Inflammatory macrophage treated with lipopolysaccharide for 1 hour (primary cell): Measurements from ENCODE around the gene GPR158.

Experiments used
- DNase-seq, 2 donors: peaks; one replicate each; pipeline ENCODE4 v3.0.0-alpha.2; 2020 to 2022

Gene GPR158

GRCh38 chr10:25209618-25210017 lies 34.8 kb downstream of the GPR158 start:
- no peak for DNase-seq

- no peak for DNase-seq
These were observed 35.5 kb downstream of the GPR158 start for GRCh38 chr10:25210265-25210664.

GRCh38 chr10:25220156-25220555 lies 45.4 kb downstream of the GPR158 start:
- no peak for DNase-seq

- no peak for DNase-seq
These were observed 47.4 kb downstream of the GPR158 start for GRCh38 chr10:25222085-25222660.

GRCh38 chr10:25226775-25227682 lies 52.2 kb downstream of the GPR158 start:
- peak; percentile 3 to 10 for DNase-seq

GRCh38 chr10:25231751-25232150 lies 57.0 kb downstream of the GPR158 start:
- no peak for DNase-seq

- no peak for DNase-seq
These were observed 57.4 kb downstream of the GPR158 start for GRCh38 chr10:25232204-25232603.

- DNase-seq, result no peak
These were observed 70.4 kb downstream of the GPR158 start for GRCh38 chr10:25245165-25245564.

GRCh38 chr10:25257646-25258045 lies 82.8 kb downstream of the GPR158 start:
- DNase-seq, result no peak

GRCh38 chr10:25261110-25261509 lies 86.3 kb downstream of the GPR158 start:
- DNase-seq, result no peak

- no peak for DNase-seq
These were observed 86.8 kb downstream of the GPR158 start for GRCh38 chr10:25261558-25261957.

GRCh38 chr10:25263931-25264330 lies 89.1 kb downstream of the GPR158 start:
- DNase-seq, result no peak

- no peak for DNase-seq
These were observed 103.4 kb downstream of the GPR158 start for GRCh38 chr10:25278180-25278579.

- no peak for DNase-seq
These were observed 105.3 kb downstream of the GPR158 start for GRCh38 chr10:25280076-25280475.

GRCh38 chr10:25280573-25280972 lies 105.8 kb downstream of the GPR158 start:
- no peak for DNase-seq

GRCh38 chr10:25285809-25286208 lies 111.0 kb downstream of the GPR158 start:
- no peak for DNase-seq

GRCh38 chr10:25288181-25288580 lies 113.4 kb downstream of the GPR158 start:
- no peak for DNase-seq

GRCh38 chr10:25294032-25294926 lies 119.5 kb downstream of the GPR158 start:
- no peak for DNase-seq

- DNase-seq, result no peak
These were observed 121.5 kb downstream of the GPR158 start for GRCh38 chr10:25296324-25296723.

GRCh38 chr10:25297466-25297865 lies 122.7 kb downstream of the GPR158 start:
- DNase-seq, result no peak

- DNase-seq, result no peak
These were observed 125.3 kb downstream of the GPR158 start for GRCh38 chr10:25300073-25300472.

- no peak for DNase-seq
These were observed 129.8 kb downstream of the GPR158 start for GRCh38 chr10:25304606-25305005.

GRCh38 chr10:25306386-25306785 lies 131.6 kb downstream of the GPR158 start:
- DNase-seq, result no peak
